Subcutaneous abdominal adipose tissue (tissue), 5 donors: ENCODE results near the gene PABPC3.

Experiments used
- H3K27ac ChIP-seq: one replicate; pipeline ENCODE4 v1.7.0; 2013; ENCODE audit warnings: low read depth, mild to moderate bottlenecking, inconsistent platforms, low read length, moderate library complexity
- H3K27me3 ChIP-seq, 5 donors: one replicate each; pipeline ENCODE4 v1.7.0; 2013; ENCODE audit warnings: low read length in 5 of 5, inconsistent platforms in 1 of 5; ENCODE audit not compliant: control insufficient read depth in 5 of 5, insufficient read depth in 4 of 5
- H3K36me3 ChIP-seq, 5 donors: one replicate each; pipeline ENCODE4 v1.7.0; 2013; ENCODE audit warnings: low read length in 5 of 5; ENCODE audit not compliant: control insufficient read depth in 5 of 5, insufficient read depth in 5 of 5
- H3K4me1 ChIP-seq, 5 donors: one replicate each; pipeline ENCODE4 v1.7.0; 2013; ENCODE audit warnings: low read length in 5 of 5, mild to moderate bottlenecking in 3 of 5, moderate library complexity in 1 of 5; ENCODE audit not compliant: control insufficient read depth in 5 of 5, insufficient read depth in 5 of 5
- H3K4me3 ChIP-seq, 5 donors: one replicate each; pipeline ENCODE4 v1.7.0; 2013; ENCODE audit warnings: low read length in 5 of 5, low read depth in 1 of 5
- H3K9ac ChIP-seq, 5 donors: one replicate each; pipeline ENCODE4 v1.7.0; 2013; ENCODE audit warnings: low read length in 5 of 5, mild to moderate bottlenecking in 4 of 5, moderate library complexity in 3 of 5
- H3K9me3 ChIP-seq, 5 donors: one replicate each; pipeline ENCODE4 v1.7.0; 2013; ENCODE audit warnings: low read length in 5 of 5; ENCODE audit not compliant: control insufficient read depth in 5 of 5
- donor health status: healthy.
- donor health status: healthy.
- donor health status: healthy.
- donor health status: healthy.
- donor health status: healthy.

PABPC3 gene

DNA sequence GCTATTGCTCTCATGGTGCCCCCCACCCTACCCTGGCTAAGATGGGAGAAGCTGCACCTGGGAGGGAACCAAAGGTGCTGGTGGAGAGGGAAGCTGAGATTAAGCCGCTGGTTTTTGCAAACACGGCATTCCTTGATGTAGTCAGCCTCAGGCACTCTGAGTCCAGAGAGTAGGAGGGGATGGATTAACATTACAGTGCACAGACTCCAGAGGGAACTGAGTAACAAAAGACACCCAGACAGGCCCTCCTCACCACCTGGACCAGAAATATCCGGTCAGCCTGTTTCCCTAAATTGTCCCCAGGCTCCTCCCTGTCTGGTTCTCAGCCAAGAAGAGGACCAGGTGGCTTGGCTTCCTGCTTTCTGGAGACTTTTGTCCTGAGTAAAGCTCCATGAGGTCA is 28.9 kb upstream of the PABPC3 start:
- Histone ChIP-seq H3K36me3 (no peaks in the 10 kb centered on the region), H3K4me1 (no peaks in the 10 kb centered on the region), H3K27me3 (peaks cover 0 to 6% (median 3%) of the 10 kb centered on the region in 5 donors), H3K4me3 (no peak overlapping the region), H3K27ac (no peak overlapping the region), H3K9ac (no peak overlapping the region), H3K9me3 (no peaks in the 10 kb centered on the region)

DNA sequence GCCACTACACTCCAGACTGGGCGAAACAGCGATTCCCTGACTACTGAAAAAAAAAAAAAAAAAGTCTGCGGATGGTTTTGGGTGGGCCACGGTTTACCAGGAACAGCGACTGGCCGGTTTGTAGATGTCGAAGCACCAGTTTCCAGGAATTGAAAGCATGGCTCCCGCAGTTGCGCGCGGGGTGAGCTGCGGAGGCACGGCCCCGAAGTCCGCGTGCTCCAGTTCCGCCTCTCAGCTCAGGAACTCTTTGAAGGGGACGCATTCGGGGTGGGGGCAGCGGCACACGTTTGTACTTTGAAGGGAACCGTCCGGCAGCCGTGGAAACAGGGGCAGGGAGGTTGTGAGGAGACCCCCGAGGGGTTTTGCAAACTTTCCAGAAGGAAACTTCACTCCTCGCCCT is 27.1 kb upstream of the PABPC3 start:
- Histone ChIP-seq H3K4me3 (no peak overlapping the region), H3K27ac (no peak overlapping the region), H3K4me1 (no peaks in the 10 kb centered on the region), H3K9ac (no peak overlapping the region), H3K9me3 (no peaks in the 10 kb centered on the region), H3K36me3 (no peaks in the 10 kb centered on the region), H3K27me3 (peaks cover 0 to 6% (median 3%) of the 10 kb centered on the region in 5 donors)

DNA sequence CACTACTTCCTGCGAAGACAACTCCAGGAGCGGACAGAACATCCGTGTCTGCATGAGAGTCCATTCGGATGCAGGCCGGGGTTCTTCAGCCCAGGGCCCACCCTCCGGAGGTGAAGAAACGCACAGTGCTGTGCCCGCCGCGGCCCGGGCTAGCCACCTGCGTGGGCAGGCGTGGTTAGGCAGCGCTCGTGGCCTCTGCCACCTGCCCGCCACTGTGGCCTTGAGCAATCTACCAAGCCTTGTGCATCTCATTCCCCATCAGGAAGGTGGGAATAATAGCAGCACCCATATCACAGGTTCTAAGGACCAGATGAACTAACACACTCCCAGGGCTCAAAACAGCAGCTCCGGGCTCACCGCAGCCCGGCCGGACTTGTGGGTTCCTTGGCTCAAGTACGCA is 26.7 kb upstream of the PABPC3 start:
- no peaks in the 10 kb centered on the region for H3K36me3 ChIP-seq
- no peak overlapping the region for H3K27ac ChIP-seq
- H3K9ac ChIP-seq = no peak overlapping the region
- H3K4me3 ChIP-seq = no peak overlapping the region
- H3K9me3 ChIP-seq = no peaks in the 10 kb centered on the region
- H3K4me1 ChIP-seq = no peaks in the 10 kb centered on the region
- H3K27me3 ChIP-seq = peaks cover 0 to 6% (median 3%) of the 10 kb centered on the region in 5 donors

DNA sequence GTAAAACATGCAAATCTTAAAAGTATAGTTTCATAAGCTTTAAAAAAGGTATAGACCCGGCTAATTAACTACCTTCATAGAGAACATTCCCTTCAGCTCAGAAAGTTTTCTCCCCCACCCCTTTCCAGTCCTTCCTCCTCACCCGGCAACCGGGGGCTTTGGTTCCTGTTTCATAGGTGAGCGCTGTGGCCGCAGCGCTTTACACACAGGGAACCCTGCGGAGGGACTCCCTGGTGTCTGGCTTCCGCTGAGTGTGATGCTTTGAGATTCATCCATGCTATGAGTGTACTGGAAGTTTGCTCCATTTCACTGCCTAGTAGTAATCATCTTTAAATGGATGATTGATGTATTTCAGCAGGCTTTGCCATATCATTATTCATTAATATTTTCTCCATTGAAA is 26.0 kb upstream of the PABPC3 start:
- no peaks in the 10 kb centered on the region for H3K4me1 ChIP-seq
- H3K9me3 ChIP-seq = no peaks in the 10 kb centered on the region
- peaks cover 0 to 6% (median 3%) of the 10 kb centered on the region in 5 donors for H3K27me3 ChIP-seq
- no peak overlapping the region for H3K9ac ChIP-seq
- no peaks in the 10 kb centered on the region for H3K36me3 ChIP-seq
- H3K27ac ChIP-seq = no peak overlapping the region
- H3K4me3 ChIP-seq = no peak overlapping the region

DNA sequence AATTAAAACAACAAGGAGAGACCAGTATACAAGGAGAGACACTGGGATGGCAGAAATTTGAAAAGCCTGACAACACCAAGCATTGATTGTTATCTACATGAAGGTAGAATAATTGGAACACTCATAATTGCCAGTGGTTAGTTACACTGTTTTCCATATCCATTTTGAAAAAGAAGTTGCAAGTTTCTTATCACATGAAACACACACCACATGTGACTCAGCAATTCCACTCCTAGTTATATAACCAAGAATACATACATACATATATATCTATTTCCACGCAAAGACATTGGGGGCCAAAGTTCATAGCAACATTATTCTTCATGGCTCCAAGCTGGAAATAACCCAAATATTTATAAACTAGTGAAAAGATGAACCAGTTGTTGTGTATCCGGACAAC is 15.2 kb upstream of the PABPC3 start:
- no peaks in the 10 kb centered on the region for H3K36me3 ChIP-seq
- H3K27me3 ChIP-seq = no peaks in the 10 kb centered on the region
- H3K4me1 ChIP-seq = no peaks in the 10 kb centered on the region
- no peak overlapping the region for H3K9ac ChIP-seq
- H3K27ac ChIP-seq = no peak overlapping the region
- H3K4me3 ChIP-seq = no peak overlapping the region
- H3K9me3 ChIP-seq = no peaks in the 10 kb centered on the region

DNA sequence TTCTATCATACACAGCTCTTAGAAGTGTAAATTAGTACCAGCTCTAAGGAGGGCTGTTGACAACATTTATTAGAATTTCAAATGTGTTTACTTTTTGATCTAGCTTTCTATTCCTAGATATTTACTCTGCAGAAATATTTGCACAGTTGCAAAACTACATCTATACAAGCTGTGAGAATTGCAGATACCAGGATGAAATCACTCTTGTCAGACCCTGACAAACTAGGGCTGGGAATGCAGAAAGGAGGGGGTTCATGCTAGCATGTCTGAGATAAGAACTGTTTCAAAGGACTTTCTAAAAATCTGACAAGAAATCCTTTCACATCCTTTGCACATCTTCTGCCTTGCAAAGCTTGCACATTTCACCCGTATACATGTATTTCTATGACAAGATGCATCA is 11.8 kb upstream of the PABPC3 start:
- H3K36me3 ChIP-seq = no peaks in the 10 kb centered on the region
- H3K9ac ChIP-seq = no peak overlapping the region
- no peaks in the 10 kb centered on the region for H3K9me3 ChIP-seq
- no peaks in the 10 kb centered on the region for H3K27me3 ChIP-seq
- no peak overlapping the region for H3K4me3 ChIP-seq
- H3K4me1 ChIP-seq = no peaks in the 10 kb centered on the region
- H3K27ac ChIP-seq = no peak overlapping the region

DNA sequence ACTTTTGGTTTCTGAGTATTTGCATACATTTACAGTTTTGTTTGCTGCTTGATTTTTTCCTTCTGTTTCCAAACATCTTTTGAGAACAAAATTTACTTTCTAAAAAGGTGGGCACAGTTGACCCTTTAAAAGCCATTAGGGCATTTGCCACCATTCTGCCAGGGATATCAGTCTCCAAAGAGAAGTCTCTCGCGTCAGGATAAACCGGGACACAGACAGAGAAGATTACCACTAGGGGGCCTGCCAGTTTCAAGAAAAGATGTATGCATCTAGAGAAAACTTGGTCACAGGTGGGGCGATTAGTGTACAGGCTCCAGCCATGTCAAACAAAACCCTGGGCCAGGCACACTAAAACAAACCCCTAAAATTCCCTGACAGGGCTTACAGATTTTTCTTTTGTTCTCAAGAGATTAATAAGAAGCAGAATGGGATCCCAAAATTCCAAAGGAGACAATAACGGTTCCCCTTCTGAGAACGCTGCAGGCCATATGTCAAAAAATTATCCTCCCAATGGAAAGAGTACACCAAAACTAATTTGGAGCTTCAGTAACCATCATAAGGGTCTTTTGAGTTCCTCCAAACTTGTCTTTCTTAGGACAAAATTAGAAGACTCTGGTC is 10.7 kb upstream of the PABPC3 start:
- Histone ChIP-seq H3K4me3 (no peak overlapping the region), H3K36me3 (no peaks in the 10 kb centered on the region), H3K4me1 (no peaks in the 10 kb centered on the region), H3K9me3 (no peaks in the 10 kb centered on the region), H3K27ac (no peak overlapping the region), H3K27me3 (peaks cover 0 to 5% (median 3%) of the 10 kb centered on the region in 5 donors), H3K9ac (no peak overlapping the region)

DNA sequence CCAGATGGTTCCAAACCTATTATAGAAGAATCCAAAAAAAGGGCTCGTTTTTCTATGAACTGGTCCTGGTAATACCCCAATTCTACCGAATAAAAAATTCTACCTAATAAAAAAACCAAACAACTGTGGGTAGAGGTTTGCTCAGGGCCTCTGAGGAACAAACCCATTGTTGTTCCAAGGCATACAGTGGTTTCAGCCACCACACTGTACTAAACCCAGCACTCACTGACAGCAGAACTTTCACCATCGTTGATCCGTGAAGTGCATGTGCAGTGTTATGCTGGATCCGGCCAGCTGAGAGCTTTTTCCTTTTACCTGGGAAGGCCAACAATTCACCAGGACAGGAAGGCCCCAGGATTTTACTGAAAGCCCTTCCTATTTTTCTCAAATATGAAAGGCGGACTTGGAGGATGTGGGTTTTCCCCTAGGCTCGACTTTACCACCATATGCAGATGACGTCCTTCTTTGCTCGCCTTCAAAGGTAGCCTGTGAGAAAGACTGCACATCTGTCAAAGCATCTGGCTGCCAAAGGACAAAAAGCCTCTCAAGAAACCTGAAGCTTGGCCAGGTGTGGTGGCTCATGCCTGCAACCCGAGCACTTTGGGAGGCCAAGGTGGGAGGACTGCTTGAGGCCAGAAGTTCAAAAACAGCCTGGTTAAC is 7.2 kb upstream of the PABPC3 start:
- no peak overlapping the region for H3K9ac ChIP-seq
- H3K4me3 ChIP-seq = no peak overlapping the region
- H3K9me3 ChIP-seq = no peaks in the 10 kb centered on the region
- H3K4me1 ChIP-seq = no peaks in the 10 kb centered on the region
- no peak overlapping the region for H3K27ac ChIP-seq
- H3K27me3 ChIP-seq = peaks cover 0 to 5% (median 3%) of the 10 kb centered on the region in 5 donors
- H3K36me3 ChIP-seq = no peaks in the 10 kb centered on the region

DNA sequence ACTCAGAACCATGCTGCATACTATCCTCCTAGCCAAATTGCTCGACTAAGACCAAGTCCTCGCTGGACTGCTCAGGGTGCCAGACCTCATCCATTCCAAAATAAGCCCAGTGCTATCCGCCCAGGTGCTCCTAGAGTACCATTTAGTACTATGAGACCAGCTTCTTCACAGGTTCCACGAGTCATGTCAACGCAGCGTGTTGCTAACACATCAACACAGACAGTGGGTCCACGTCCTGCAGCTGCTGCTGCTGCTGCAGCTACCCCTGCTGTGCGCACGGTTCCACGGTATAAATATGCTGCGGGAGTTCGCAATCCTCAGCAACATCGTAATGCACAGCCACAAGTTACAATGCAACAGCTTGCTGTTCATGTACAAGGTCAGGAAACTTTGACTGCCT is 1.5 kb downstream of the PABPC3 start:
- peaks cover 0 to 7% (median 3%) of the 10 kb centered on the region in 5 donors for H3K9me3 ChIP-seq
- H3K27ac ChIP-seq = no peak overlapping the region
- H3K4me1 ChIP-seq = peaks cover 0 to 6% (median 0%) of the 10 kb centered on the region in 5 donors
- H3K4me3 ChIP-seq = no peak overlapping the region
- no peaks in the 10 kb centered on the region for H3K36me3 ChIP-seq
- peaks cover 0 to 10% (median 7%) of the 10 kb centered on the region in 5 donors for H3K27me3 ChIP-seq
- H3K9ac ChIP-seq = no peak overlapping the region

DNA sequence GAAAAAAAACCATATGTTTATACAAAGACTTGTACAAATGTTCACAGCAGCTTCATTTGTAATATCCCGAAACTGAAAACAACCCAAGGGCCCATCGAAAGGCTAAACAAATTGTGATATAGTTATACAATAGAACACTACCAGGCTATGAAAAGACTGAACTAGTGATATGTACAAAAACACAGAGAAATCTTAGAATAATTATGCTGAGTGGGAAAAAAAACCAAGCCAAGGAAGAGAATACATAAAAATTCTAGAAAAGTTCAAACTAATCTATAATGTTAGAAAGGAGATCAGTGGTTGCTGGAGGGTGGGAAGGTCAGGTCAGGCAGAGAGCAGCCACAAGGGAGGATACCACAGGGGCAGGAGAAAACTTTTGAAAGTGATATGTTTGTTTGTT is 7.8 kb downstream of the PABPC3 start:
- Histone ChIP-seq H3K36me3 (no peaks in the 10 kb centered on the region), H3K4me1 (no peaks in the 10 kb centered on the region), H3K27ac (no peak overlapping the region), H3K9me3 (no peaks in the 10 kb centered on the region), H3K9ac (no peak overlapping the region), H3K27me3 (no peaks in the 10 kb centered on the region), H3K4me3 (no peak overlapping the region)
